Skin epidermis (tissue), 12 donors: ENCODE results near the gene INTS7.

ENCODE experiments used
- H3K27ac ChIP-seq, 21 experiments: fragments of 200-600 bp; sonication (generic) in 11 of 21; one replicate each; pipeline ENCODE4 v1.5.0; 2020; ENCODE audit warnings: mild to moderate bottlenecking in 3 of 21, inconsistent platforms in 2 of 21, moderate library complexity in 2 of 21
- H3K4me3 ChIP-seq, 7 experiments: fragments of 200-600 bp; sonication (generic) in 2 of 7; one replicate each; pipeline ENCODE4 v1.5.0; 2020; ENCODE audit warnings: inconsistent platforms in 2 of 7, mild to moderate bottlenecking in 2 of 7, moderate library complexity in 1 of 7

The INTS7 gene

GRCh38 chr1:212035123-212035834 is at the start of gene INTS7, which contains the start of gene DTL:
Gene INTS7, minus strand, starts transcription at chr1:212035557. Its CDS starts 120 bp downstream, at chr1:212035437.
Gene DTL, plus strand, starts transcription at chr1:212035748. Its CDS starts 143 bp downstream, at chr1:212035891.
- peak within 1 kb of the TSS; percentile 2 to 96 (median 85) for H3K27ac ChIP-seq

GRCh38 chr1:212082765-212083406 is 47.5 kb upstream of the INTS7 start:
- H3K4me3 ChIP-seq: no peak overlapping the region
- no peak overlapping the region for H3K27ac ChIP-seq

More at GRCh38 chr1:212035123-212035834, at the start of gene INTS7, which contains the start of gene DTL:
- H3K4me3 ChIP-seq: peak within 1 kb of the TSS; percentile 59 to 77 (median 72)

GRCh38 chr1:212078826-212079225 is 43.5 kb upstream of the INTS7 start:
- Histone ChIP-seq H3K4me3 (no peak overlapping the region), H3K27ac (no peak overlapping the region)

GRCh38 chr1:212077028-212077427 is 41.7 kb upstream of the INTS7 start:
- H3K4me3 ChIP-seq: no peak overlapping the region
- no peak overlapping the region for H3K27ac ChIP-seq

GRCh38 chr1:212074856-212075255 is 39.5 kb upstream of the INTS7 start:
- Histone ChIP-seq H3K27ac (no peak overlapping the region), H3K4me3 (no peak overlapping the region)

GRCh38 chr1:212074313-212074712 is 39.0 kb upstream of the INTS7 start:
- no peak overlapping the region for H3K27ac ChIP-seq
- H3K4me3 ChIP-seq: no peak overlapping the region

GRCh38 chr1:212073490-212073889 is 38.1 kb upstream of the INTS7 start:
- Histone ChIP-seq H3K27ac (no peak overlapping the region), H3K4me3 (no peak overlapping the region)

- H3K27ac ChIP-seq: no peak overlapping the region
Observed at GRCh38 chr1:212072047-212072446, 36.7 kb upstream of the INTS7 start.

GRCh38 chr1:212070720-212071302 is 35.5 kb upstream of the INTS7 start:
- no peak overlapping the region for H3K4me3 ChIP-seq
- peak overlapping the region in 1 of 21 experiments; percentile 13 for H3K27ac ChIP-seq

More at GRCh38 chr1:212072047-212072446, 36.7 kb upstream of the INTS7 start:
- H3K4me3 ChIP-seq: no peak overlapping the region

- H3K27ac ChIP-seq: peak overlapping the region in 3 of 21 experiments; percentile 16 to 55 (median 37)
- H3K4me3 ChIP-seq: no peak overlapping the region
Observed at GRCh38 chr1:212067787-212068186, 32.4 kb upstream of the INTS7 start.

GRCh38 chr1:212062832-212063438 is 27.6 kb upstream of the INTS7 start:
- Histone ChIP-seq H3K27ac (no peak overlapping the region), H3K4me3 (no peak overlapping the region)

- Histone ChIP-seq H3K4me3 (no peak overlapping the region), H3K27ac (no peak overlapping the region)
Observed at GRCh38 chr1:212060632-212061472, 25.5 kb upstream of the INTS7 start.

GRCh38 chr1:212055333-212055732 is 20.0 kb upstream of the INTS7 start:
- H3K27ac ChIP-seq: no peak overlapping the region
- H3K4me3 ChIP-seq: no peak overlapping the region

- Histone ChIP-seq H3K27ac (no peak overlapping the region), H3K4me3 (no peak overlapping the region)
Observed at GRCh38 chr1:212053993-212054392, 18.6 kb upstream of the INTS7 start.

GRCh38 chr1:212045981-212046380 is 10.6 kb upstream of the INTS7 start:
- Histone ChIP-seq H3K4me3 (no peak overlapping the region), H3K27ac (no peak overlapping the region)

- no peak overlapping the region for H3K27ac ChIP-seq
- H3K4me3 ChIP-seq: no peak overlapping the region
Observed at GRCh38 chr1:212044851-212045250, 9.5 kb upstream of the INTS7 start.

GRCh38 chr1:212042436-212042835 is 7.1 kb upstream of the INTS7 start:
- H3K4me3 ChIP-seq: no peak overlapping the region

GRCh38 chr1:212040629-212041412 is 5.5 kb upstream of the INTS7 start:
- H3K27ac ChIP-seq: peak overlapping the region in 2 of 21 experiments; percentile 2 to 47
- no peak overlapping the region for H3K4me3 ChIP-seq

More at GRCh38 chr1:212042436-212042835, 7.1 kb upstream of the INTS7 start:
- no peak overlapping the region for H3K27ac ChIP-seq

GRCh38 chr1:212039622-212040021 is 4.3 kb upstream of the INTS7 start:
- H3K4me3 ChIP-seq: no peak overlapping the region
- no peak overlapping the region for H3K27ac ChIP-seq
